ENCODE data around the gene ZNF354C. TPM values are rescaled to one million over a fixed set of nuclear protein-coding genes. Genes with fewer than 3 reads are reported as not detected.
A peak's percentile ranks its signal among the peaks of the same experiment; 100 is the strongest.

ZNF354C gene
- total RNA-seq = 10 to 100 TPM in 1 of 2 donors, 1 to 10 TPM in 1; 8.3 to 12.5 TPM

DNA sequence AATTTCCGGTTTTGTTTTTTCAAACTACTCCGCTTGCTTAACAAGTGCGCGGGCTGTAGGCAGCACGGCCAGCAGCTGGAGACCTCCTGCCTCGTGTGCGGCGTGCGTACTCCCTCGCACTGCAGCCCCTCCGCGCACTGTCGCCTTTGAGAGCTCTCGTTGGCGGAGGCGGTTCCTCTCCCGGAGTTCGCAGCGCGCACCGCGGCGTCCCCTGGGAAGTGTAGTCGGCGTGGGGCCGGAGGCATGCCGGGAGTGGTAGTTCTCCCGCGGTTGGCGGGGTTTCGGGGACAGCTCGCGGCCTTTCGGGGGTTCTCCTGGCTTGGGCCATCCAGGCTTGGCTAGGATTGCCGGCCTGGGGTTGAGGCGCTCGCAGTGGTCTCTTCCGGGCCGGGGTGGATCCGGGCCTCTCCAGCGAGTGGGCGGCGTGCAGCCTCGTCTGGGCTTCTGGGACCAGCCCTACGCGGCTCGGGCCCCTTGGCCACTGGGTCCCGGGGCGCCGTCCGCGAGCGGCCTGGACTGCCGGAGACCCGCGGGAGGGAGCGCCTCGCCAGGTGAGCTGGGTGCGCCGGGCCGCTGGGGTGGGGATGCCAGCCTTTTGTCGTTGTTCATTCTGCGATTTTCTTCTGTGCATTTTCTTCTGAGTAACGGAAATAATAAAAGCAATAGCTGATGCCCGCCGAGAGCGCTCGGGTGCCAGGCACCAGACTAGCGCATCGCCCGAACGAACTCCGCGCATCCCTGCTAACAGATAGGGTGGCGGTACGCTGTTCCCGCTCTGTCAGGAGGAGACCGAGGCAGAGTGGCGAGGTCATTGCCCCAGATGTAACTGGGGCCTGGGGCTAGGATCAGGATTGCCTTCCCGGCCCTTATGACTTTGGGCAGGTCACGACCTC lies at the start of gene ZNF354C:
TSS of gene ZNF354C (plus strand) at position 258 of the 893 bp plus-strand sequence. CDS start 1,696 bp downstream, outside the sequence.
- peak within 1 kb of the TSS; percentile 93 to 95 for H3K4me3 Mint-ChIP-seq
- peaks cover 26 to 49% of the 10 kb centered on the region in 2 donors for H3K36me3 Mint-ChIP-seq (ENCODE audit: insufficient read depth in 2 of 2)
- peaks cover 14 to 21% of the 10 kb centered on the region in 2 donors for H3K9me3 Mint-ChIP-seq
- DNase-seq = peak; percentile 87 to 91
- H3K27ac Mint-ChIP-seq = peak within 1 kb of the TSS; percentile 78
- peak; percentile 97 to 98 for ATAC-seq (replicated peaks in 1 of 2)
- no peaks in the 10 kb centered on the region for H3K27me3 Mint-ChIP-seq (ENCODE audit: low read depth)
- peaks cover 23% of the 10 kb centered on the region for H3K4me1 Mint-ChIP-seq (ENCODE audit: low read depth)

DNA sequence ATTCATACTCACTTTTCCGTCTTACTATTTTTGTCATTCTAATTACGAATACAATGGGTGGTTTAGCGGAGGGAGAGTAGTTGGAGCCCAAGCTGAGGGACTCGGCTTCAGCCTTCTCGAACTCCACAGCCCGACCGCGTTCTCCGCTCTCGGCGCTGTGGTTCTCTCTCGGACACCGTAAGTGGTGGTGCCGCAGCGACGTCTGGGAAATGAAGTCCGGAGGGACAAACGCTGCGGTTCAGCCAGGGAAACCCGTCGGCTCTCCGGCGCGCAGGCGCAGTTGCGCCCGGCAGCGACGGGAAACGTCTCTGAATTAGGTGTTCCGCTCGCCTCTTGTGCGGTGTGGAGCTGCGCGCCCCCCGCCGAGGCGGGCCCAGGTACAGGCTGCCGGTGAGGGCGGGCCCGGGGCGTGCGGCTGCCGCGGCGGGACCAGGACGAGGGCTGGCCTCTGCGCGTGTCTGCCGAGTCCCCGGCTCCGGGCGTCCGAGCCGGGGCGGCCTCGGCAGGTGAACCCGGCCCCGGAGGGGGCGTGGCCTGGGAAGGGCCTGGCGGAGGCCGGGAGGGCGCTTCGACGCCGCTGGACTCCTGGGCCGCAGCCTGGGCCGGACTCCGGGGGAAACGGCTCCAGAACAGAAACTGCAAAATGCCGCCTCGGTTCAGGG lies 36.5 kb upstream of the ZNF354C start, which contains the start of gene ZNF879:
TSS of gene ZNF879 (plus strand) at position 277 of the 662 bp plus-strand sequence. CDS start 1,201 bp downstream, outside the sequence.
- Mint-ChIP-seq H3K27ac (peak within 1 kb of the TSS; percentile 97), H3K4me1 (ENCODE audit: low read depth) (peaks cover 5% of the 10 kb centered on the region), H3K27me3 (ENCODE audit: low read depth) (no peaks in the 10 kb centered on the region), H3K4me3 (peak within 1 kb of the TSS; percentile 98 to 99), H3K9me3 (peaks cover 15 to 18% of the 10 kb centered on the region in 2 donors), H3K36me3 (ENCODE audit: insufficient read depth in 2 of 2) (peaks cover 20 to 40% of the 10 kb centered on the region in 2 donors)
- peak; percentile 94 for ATAC-seq (replicated peaks in 1 of 2)
- DNase-seq = peak; percentile 93 to 94

DNA sequence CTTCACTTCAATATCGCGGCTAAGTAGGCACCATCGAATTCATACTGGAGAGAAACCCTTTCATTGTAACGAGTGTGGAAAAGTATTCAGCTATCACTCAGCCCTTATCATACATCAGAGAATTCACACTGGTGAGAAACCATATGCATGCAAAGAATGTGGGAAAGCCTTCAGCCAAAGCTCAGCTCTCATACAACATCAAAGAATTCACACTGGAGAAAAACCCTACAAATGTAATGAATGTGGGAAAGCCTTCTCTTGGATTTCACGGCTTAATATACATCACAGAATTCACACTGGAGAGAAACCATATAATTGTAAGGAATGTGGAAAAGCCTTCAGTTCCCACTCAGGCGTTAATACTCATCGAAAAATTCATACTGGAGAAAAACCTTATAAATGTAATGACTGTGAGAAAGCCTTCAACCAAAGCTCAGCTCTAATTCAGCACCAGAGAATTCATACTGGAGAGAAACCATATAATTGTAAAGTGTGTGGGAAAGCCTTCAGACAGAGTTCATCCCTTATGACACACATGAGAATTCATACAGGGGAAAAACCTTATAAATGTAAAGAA lies 27.1 kb upstream of the ZNF354C start:
- H3K36me3 Mint-ChIP-seq (ENCODE audit: insufficient read depth in 2 of 2) = peaks cover 50 to 68% of the 10 kb centered on the region in 2 donors
- H3K9me3 Mint-ChIP-seq = peaks cover 38 to 47% of the 10 kb centered on the region in 2 donors
- no peak for DNase-seq
- H3K27ac Mint-ChIP-seq = no peak overlapping the region
- ATAC-seq (replicated peaks in 1 of 2) = no peak
- no peak overlapping the region for H3K4me3 Mint-ChIP-seq
- H3K4me1 Mint-ChIP-seq (ENCODE audit: low read depth) = no peaks in the 10 kb centered on the region
- no peaks in the 10 kb centered on the region for H3K27me3 Mint-ChIP-seq (ENCODE audit: low read depth)

DNA sequence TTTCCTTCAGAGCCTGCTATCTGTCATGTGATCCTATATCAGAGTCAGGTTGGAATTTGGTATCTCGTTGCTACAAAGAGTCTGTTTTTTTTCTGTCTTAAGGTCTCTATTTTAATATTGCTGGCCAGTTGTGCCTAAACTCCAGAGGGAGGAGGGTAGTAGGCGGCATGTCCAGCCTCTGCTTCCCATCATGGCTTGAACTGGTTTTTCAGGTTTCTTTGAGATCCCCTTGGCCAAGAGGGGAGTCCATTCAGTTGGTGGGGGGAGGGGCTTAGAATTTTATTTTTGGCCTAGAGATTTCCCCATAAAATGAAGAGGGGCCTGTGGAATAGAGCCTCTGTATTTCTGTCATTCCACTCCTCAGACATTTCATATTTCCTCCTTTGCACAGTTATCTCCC lies 15.4 kb upstream of the ZNF354C start:
- Mint-ChIP-seq H3K4me3 (no peak overlapping the region), H3K9me3 (peaks cover 4 to 19% of the 10 kb centered on the region in 2 donors)
- ATAC-seq (replicated peaks in 1 of 2) = no peak

DNA sequence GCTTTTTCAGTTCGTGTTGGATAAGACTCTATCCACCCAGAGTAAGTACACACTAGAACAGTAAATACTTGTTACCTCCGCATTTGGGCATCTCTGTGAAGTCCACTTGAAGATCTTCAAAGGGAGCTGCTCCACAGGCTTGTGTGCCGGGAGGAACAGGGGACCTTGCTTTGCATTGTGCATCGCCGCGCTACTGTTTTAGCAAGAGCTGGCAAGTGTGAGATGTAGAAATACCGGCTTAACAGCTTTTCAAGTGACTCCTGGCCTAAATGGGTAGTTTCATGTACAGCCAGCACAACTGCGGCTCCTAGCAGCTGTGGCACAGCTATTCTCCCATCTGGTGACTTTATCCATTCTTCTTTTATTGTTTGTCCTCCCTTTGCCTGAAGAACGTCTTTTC lies 8.4 kb upstream of the ZNF354C start:
- peaks cover 0 to 6% of the 10 kb centered on the region in 2 donors for H3K9me3 Mint-ChIP-seq
- H3K27me3 Mint-ChIP-seq (ENCODE audit: low read depth) = no peaks in the 10 kb centered on the region
- ATAC-seq (replicated peaks in 1 of 2) (no peak), DNase-seq (no peak)
- H3K27ac Mint-ChIP-seq = no peak overlapping the region
- no peaks in the 10 kb centered on the region for H3K4me1 Mint-ChIP-seq (ENCODE audit: low read depth)
- no peak overlapping the region for H3K4me3 Mint-ChIP-seq
- peaks cover 2 to 4% of the 10 kb centered on the region in 2 donors for H3K36me3 Mint-ChIP-seq (ENCODE audit: insufficient read depth in 2 of 2)

More for the DNA sequence above, 15.4 kb upstream of the ZNF354C start:
- Mint-ChIP-seq H3K27ac (no peak overlapping the region), H3K4me1 (ENCODE audit: low read depth) (no peaks in the 10 kb centered on the region), H3K36me3 (ENCODE audit: insufficient read depth in 2 of 2) (peaks cover 4 to 6% of the 10 kb centered on the region in 2 donors), H3K27me3 (ENCODE audit: low read depth) (no peaks in the 10 kb centered on the region)
- no peak for DNase-seq

DNA sequence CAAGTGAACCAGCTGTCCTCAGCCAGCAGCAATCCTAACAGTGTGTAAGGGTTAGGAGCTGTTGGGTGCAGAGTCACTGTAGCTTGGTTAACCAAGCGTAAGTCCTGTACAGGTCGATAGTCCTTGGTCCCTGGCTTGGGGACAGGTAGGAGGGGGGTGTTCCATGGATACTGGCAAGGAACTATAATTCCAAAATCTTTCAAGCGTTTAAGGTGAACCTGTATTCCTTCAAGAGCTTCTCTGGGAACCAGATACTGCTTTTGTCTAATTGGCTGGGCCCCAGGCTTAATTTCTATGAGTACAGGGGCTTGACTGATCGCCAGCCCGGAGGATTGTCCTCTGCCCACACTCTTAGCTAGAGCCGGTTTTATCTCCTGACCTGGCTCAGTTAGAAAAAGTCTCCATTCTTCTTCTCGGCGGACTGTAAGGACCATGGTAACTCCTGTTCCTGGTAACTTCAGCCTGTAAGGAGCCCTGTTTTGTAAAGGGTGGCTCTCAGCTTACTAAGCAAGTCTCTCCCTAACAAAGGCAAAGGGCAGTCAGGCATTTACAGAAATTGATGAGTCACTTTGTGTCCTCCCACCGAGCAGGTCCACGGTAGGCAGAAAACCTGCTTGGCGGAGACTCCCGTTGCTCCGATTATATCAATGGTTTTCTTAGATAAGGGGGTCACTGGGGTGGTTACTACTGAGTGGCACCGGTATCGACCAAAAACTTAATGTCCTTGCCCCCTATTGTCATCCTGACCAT lies 6.0 kb upstream of the ZNF354C start:
- Mint-ChIP-seq H3K27me3 (ENCODE audit: low read depth) (no peaks in the 10 kb centered on the region), H3K36me3 (ENCODE audit: insufficient read depth in 2 of 2) (peaks cover 0 to 5% of the 10 kb centered on the region in 2 donors), H3K4me3 (no peak overlapping the region), H3K4me1 (ENCODE audit: low read depth) (no peaks in the 10 kb centered on the region), H3K27ac (no peak overlapping the region), H3K9me3 (peaks cover 3 to 4% of the 10 kb centered on the region in 2 donors)
- no peak for ATAC-seq (replicated peaks in 1 of 2)
- DNase-seq = no peak

DNA sequence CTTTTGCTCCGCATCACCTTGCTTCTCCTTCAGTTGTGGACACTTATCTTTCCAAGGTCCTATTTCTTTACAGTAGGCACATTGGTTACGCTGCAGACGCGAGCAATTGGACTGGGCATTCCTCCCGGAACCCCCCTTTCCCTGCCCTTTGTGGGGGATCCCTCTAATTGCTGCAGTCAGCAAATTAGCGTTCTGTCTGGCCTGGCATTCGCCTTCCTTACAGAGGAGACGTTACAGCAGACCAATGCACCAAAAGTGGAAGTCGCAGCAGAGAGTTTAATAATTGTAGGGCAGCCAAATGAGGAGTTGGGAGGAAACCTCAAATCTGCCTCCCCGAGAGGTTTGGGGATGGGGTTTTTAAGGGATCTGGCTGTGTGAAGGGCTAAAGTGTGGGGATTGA lies 5.3 kb upstream of the ZNF354C start:
- Mint-ChIP-seq H3K9me3 (peaks cover 7 to 8% of the 10 kb centered on the region in 2 donors), H3K27ac (no peak overlapping the region), H3K27me3 (ENCODE audit: low read depth) (no peaks in the 10 kb centered on the region), H3K4me1 (ENCODE audit: low read depth) (peaks cover 7% of the 10 kb centered on the region), H3K4me3 (no peak overlapping the region), H3K36me3 (ENCODE audit: insufficient read depth in 2 of 2) (peaks cover 4 to 12% of the 10 kb centered on the region in 2 donors)
- ATAC-seq (replicated peaks in 1 of 2) (no peak), DNase-seq (no peak)

DNA sequence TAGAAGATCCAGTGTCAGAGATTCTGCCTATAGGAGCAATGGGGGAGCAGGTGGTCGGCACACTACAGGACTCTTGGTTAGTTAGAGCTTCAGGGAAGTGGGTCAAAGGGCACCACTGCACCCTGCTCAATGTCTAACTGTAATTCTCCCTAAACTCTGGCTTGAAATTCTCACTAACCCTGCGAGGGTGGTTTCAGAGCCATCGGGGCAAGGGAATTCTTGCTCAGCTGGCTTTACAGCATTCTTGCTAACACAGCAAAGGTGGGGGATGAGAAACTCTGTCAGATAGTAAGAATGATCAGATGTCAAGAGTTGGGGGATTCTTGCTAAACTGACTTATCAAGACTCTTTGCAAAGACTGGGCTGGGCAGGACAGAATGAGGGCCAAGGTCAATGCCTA lies 4.7 kb upstream of the ZNF354C start:
- DNase-seq (no peak), ATAC-seq (replicated peaks in 1 of 2) (no peak)
- peaks cover 7 to 8% of the 10 kb centered on the region in 2 donors for H3K9me3 Mint-ChIP-seq
- H3K4me1 Mint-ChIP-seq (ENCODE audit: low read depth) = peaks cover 10% of the 10 kb centered on the region
- H3K27ac Mint-ChIP-seq = no peak overlapping the region
- H3K36me3 Mint-ChIP-seq (ENCODE audit: insufficient read depth in 2 of 2) = peaks cover 4 to 14% of the 10 kb centered on the region in 2 donors
- H3K4me3 Mint-ChIP-seq = no peak overlapping the region
- no peaks in the 10 kb centered on the region for H3K27me3 Mint-ChIP-seq (ENCODE audit: low read depth)

DNA sequence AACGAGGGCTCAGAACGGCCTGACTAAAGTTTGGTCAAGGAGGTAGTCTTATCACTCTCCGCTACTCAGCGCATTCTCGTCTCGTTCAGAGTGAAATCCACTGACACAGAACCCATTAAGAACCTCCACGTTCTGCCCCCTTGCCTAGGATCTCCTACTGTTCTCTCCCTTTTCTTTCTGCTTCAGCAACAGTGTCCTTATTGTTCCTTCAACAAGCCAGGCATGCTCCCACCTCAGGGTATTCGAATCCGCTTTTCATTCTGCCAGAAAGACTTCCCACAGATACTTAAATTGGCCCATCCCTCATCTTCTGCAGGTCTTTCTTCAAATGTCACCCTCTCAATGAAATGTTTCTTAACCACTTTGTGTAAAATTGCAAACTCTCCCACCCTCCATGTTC lies 4.3 kb upstream of the ZNF354C start:
- peaks cover 12% of the 10 kb centered on the region for H3K4me1 Mint-ChIP-seq (ENCODE audit: low read depth)
- no peak for ATAC-seq (replicated peaks in 1 of 2)

DNA sequence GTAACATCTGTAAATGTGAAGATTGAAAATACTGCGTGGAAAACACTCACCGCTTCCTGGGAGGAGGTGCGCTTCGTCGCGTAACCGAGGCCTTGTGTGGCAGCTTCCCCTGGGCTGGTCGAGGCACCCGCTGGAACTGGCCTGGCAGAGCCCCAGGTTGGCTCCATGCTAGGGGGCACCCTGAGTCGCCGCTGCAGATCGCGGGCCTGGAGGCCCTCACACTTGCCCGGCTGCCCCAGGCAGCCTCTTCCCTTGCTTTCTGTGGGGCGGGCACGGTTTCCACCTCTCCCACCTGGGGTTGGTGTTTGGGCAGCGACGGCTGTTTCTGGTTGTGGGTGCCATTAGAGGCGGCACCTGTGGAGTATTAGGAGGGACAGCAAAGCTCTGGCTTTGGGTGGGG lies 852 bp downstream of the ZNF354C start:
- Mint-ChIP-seq H3K27ac (peak overlapping the region; percentile 63), H3K27me3 (ENCODE audit: low read depth) (no peaks in the 10 kb centered on the region), H3K36me3 (ENCODE audit: insufficient read depth in 2 of 2) (peaks cover 29 to 56% of the 10 kb centered on the region in 2 donors), H3K4me1 (ENCODE audit: low read depth) (peaks cover 23% of the 10 kb centered on the region), H3K9me3 (peaks cover 18 to 25% of the 10 kb centered on the region in 2 donors), H3K4me3 (peak overlapping the region; percentile 93 to 95)
- DNase-seq = no peak
- no peak for ATAC-seq (replicated peaks in 1 of 2)

More for the DNA sequence above, 4.3 kb upstream of the ZNF354C start:
- no peaks in the 10 kb centered on the region for H3K27me3 Mint-ChIP-seq (ENCODE audit: low read depth)
- peaks cover 4 to 14% of the 10 kb centered on the region in 2 donors for H3K36me3 Mint-ChIP-seq (ENCODE audit: insufficient read depth in 2 of 2)
- no peak overlapping the region for H3K4me3 Mint-ChIP-seq
- H3K9me3 Mint-ChIP-seq = peaks cover 7% of the 10 kb centered on the region in 2 donors
- H3K27ac Mint-ChIP-seq = no peak overlapping the region
- no peak for DNase-seq

DNA sequence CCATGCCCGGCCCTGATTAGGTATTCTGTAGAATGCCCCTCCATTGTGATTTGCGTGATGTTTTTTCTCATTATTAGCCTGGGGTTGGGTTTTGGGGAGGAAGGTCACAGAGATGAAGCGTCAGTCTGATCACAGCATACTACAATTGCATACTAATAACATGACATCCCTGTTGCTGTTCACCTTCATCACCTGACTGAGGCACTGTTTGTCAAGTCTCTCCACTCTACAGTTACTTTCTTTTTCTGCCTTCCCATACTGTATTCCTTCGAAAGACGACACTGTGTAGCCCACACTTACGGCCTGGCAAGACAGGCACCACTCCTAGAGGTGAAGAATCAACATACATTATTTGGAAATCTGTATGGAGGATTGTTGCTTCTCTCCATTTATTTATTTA lies 5.5 kb downstream of the ZNF354C start:
- no peak overlapping the region for H3K4me3 Mint-ChIP-seq
- peaks cover 49 to 81% of the 10 kb centered on the region in 2 donors for H3K36me3 Mint-ChIP-seq (ENCODE audit: insufficient read depth in 2 of 2)

More for the DNA sequence above, 5.5 kb downstream of the ZNF354C start:
- H3K4me1 Mint-ChIP-seq (ENCODE audit: low read depth) = peaks cover 12% of the 10 kb centered on the region
- ATAC-seq (replicated peaks in 1 of 2) = no peak
- peaks cover 23 to 36% of the 10 kb centered on the region in 2 donors for H3K9me3 Mint-ChIP-seq
- DNase-seq = no peak
- no peaks in the 10 kb centered on the region for H3K27me3 Mint-ChIP-seq (ENCODE audit: low read depth)
- H3K27ac Mint-ChIP-seq = no peak overlapping the region

All from activated T-cell treated with anti-CD3 and anti-CD28 coated beads, Interleukin-2, amount 50 U/mL, for 72 hours (primary cell).